ENCODE results near the gene GRM4.

GRM4 gene

GRCh38 chr6:34102696-34103095, 43.2 kb downstream of the GRM4 start:
- H3K4me3 ChIP-seq (replicated peaks in 1 of 2; ENCODE audit: low read depth in 2 of 2, low read length in 2 of 2) = no peak overlapping the region
- no peak for DNase-seq (ENCODE audit: low read depth in 2 of 2)
- TF ChIP-seq CTCF (IDR thresholded peaks at IDR 0.05; ENCODE audit: low read depth, low read length) = no peak

- no peak for DNase-seq (ENCODE audit: low read depth in 2 of 2)
- no peak for TF ChIP-seq CTCF (IDR thresholded peaks at IDR 0.05; ENCODE audit: low read depth, low read length)
- H3K4me3 ChIP-seq (replicated peaks in 1 of 2; ENCODE audit: low read depth in 2 of 2, low read length in 2 of 2) = no peak overlapping the region
These were observed 43.7 kb downstream of the GRM4 start for GRCh38 chr6:34102099-34102656.

GRCh38 chr6:34100788-34101187, 45.1 kb downstream of the GRM4 start:
- no peak overlapping the region for H3K4me3 ChIP-seq (replicated peaks in 1 of 2; ENCODE audit: low read depth in 2 of 2, low read length in 2 of 2)
- no peak for TF ChIP-seq CTCF (IDR thresholded peaks at IDR 0.05; ENCODE audit: low read depth, low read length)
- DNase-seq (ENCODE audit: low read depth in 2 of 2) = no peak

GRCh38 chr6:34099878-34100277, 46.0 kb downstream of the GRM4 start:
- no peak overlapping the region for H3K4me3 ChIP-seq (replicated peaks in 1 of 2; ENCODE audit: low read depth in 2 of 2, low read length in 2 of 2)
- no peak for DNase-seq (ENCODE audit: low read depth in 2 of 2)

GRCh38 chr6:34098045-34098936, 47.6 kb downstream of the GRM4 start:
- DNase-seq (ENCODE audit: low read depth in 2 of 2) = no peak
- no peak for TF ChIP-seq CTCF (IDR thresholded peaks at IDR 0.05; ENCODE audit: low read depth, low read length)
- no peak overlapping the region for H3K4me3 ChIP-seq (replicated peaks in 1 of 2; ENCODE audit: low read depth in 2 of 2, low read length in 2 of 2)

More at GRCh38 chr6:34099878-34100277, 46.0 kb downstream of the GRM4 start:
- TF ChIP-seq CTCF (IDR thresholded peaks at IDR 0.05; ENCODE audit: low read depth, low read length) = no peak

GRCh38 chr6:34096814-34097213, 49.1 kb downstream of the GRM4 start:
- no peak for TF ChIP-seq CTCF (IDR thresholded peaks at IDR 0.05; ENCODE audit: low read depth, low read length)
- H3K4me3 ChIP-seq (replicated peaks in 1 of 2; ENCODE audit: low read depth in 2 of 2, low read length in 2 of 2) = no peak overlapping the region
- DNase-seq (ENCODE audit: low read depth in 2 of 2) = no peak

Data from cardiac fibroblast (primary cell).